Endodermal cell (in vitro differentiated cells): ENCODE data around the gene CEP104. TPM values are rescaled to one million over a fixed set of nuclear protein-coding genes. Genes with fewer than 3 reads are reported as not detected.

Experiments used
- DNase-seq: peaks from one replicate; pipeline ENCODE4 v3.0.0-alpha.2; 2017
- H3K27ac ChIP-seq: 2 replicates; pipeline ENCODE4 v1.5.1; 2013; ENCODE audit warnings: mild to moderate bottlenecking, low read depth, low read length, moderate library complexity
- H3K27me3 ChIP-seq: 2 replicates; pipeline ENCODE4 v1.6.1; 2013; ENCODE audit warnings: mild to moderate bottlenecking, low read length, moderate library complexity; ENCODE audit not compliant: insufficient read depth, control insufficient read depth, poor library complexity, severe bottlenecking
- H3K36me3 ChIP-seq: 2 replicates; pipeline ENCODE4 v1.7.0; 2013; ENCODE audit warnings: mild to moderate bottlenecking, low read length, moderate library complexity; ENCODE audit not compliant: control insufficient read depth, insufficient read depth
- H3K4me1 ChIP-seq: one replicate; pipeline ENCODE4 v1.7.0; 2013; ENCODE audit warnings: low read length; ENCODE audit not compliant: control insufficient read depth, insufficient read depth
- H3K4me3 ChIP-seq: 2 replicates; pipeline ENCODE4 v1.5.1; 2013; ENCODE audit warnings: mild to moderate bottlenecking, low read length, moderate library complexity
- H3K9ac ChIP-seq: 2 replicates; pipeline ENCODE4 v1.6.1; 2013; ENCODE audit warnings: mild to moderate bottlenecking, low read length, moderate library complexity; ENCODE audit not compliant: poor library complexity, severe bottlenecking; ENCODE audit errors: extremely low read depth
- H3K9me3 ChIP-seq: 2 replicates; pipeline ENCODE4 v1.6.1; 2013; ENCODE audit warnings: mild to moderate bottlenecking, low read length, moderate library complexity; ENCODE audit not compliant: control insufficient read depth
- H3K27ac Mint-ChIP-seq: 2 replicates; pipeline ENCODE4 v1.8.0; 2020; ENCODE audit warnings: mixed read lengths
- H3K27me3 Mint-ChIP-seq: 2 replicates; pipeline ENCODE4 v1.8.0; 2021; ENCODE audit warnings: mild to moderate bottlenecking, mixed read lengths; ENCODE audit not compliant: insufficient read depth
- H3K36me3 Mint-ChIP-seq: 2 replicates; pipeline ENCODE4 v1.8.0; 2020; ENCODE audit warnings: low read depth, mixed read lengths
- H3K4me1 Mint-ChIP-seq: 2 replicates; pipeline ENCODE4 v1.8.0; 2020; ENCODE audit warnings: mixed read lengths
- H3K4me3 Mint-ChIP-seq: 2 replicates; pipeline ENCODE4 v1.8.0; 2020; ENCODE audit warnings: mild to moderate bottlenecking, moderate library complexity, mixed read lengths
- H3K9me3 Mint-ChIP-seq: 2 replicates; pipeline ENCODE4 v1.8.0; 2020; ENCODE audit warnings: mild to moderate bottlenecking, mixed read lengths
- CTCF ChIP-seq: fragments of 200-600 bp; sonication (generic); conservative IDR thresholded peaks from 2 replicates; pipeline ENCODE4 v1.5.0; 2021; ENCODE audit warnings: antibody characterized with exemption, mild to moderate bottlenecking
- WGBS, 2 experiments: methylation state at CpG; one replicate each; pipeline versions ENCODE4 v1.1.5 to v1.1.7; 2013; ENCODE audit warnings: missing lambda C conversion rate in 2 of 2, mixed read lengths in 1 of 2; ENCODE audit not compliant: insufficient coverage in 1 of 2, insufficient read length in 1 of 2; 5-methylcytosine and 5-hydroxymethylcytosine counted together
- total RNA-seq, 2 donors: library from RNA; stranded (reverse); fragmentation: NEBNext Ultra II Directional in 1 of 2; extraction: Animal tissue kit (Norgen Biotek cat#: 25700) in 1 of 2; gene quantifications; 2 replicates in 1 of 2; 3 replicates in 1 of 2; pipeline ENCODE4 v1.2.1, GENCODE V29; 2021

Gene CEP104
- total RNA-seq, 2 donors from 2014 or later, result 34.2 to 47.5 TPM

- Mint-ChIP-seq H3K4me3 (no peak overlapping the region), H3K27me3 (no peaks in the 10 kb centered on the region), H3K4me1 (peaks cover 4% of the 10 kb centered on the region), H3K9me3 (no peaks in the 10 kb centered on the region), H3K27ac (no peak overlapping the region), H3K36me3 (peaks cover 54% of the 10 kb centered on the region)
- whole genome bisulfite sequencing, 2 experiments, result 88 to 96% methylated on average over 4 to 6 of the region's 6 CpGs
- DNase-seq, result no peak
- Histone ChIP-seq H3K4me1 (no peaks in the 10 kb centered on the region), H3K4me3 (no peak overlapping the region), H3K36me3 (peaks cover 46% of the 10 kb centered on the region), H3K9ac (no peak overlapping the region), H3K27me3 (no peaks in the 10 kb centered on the region), H3K27ac (no peak overlapping the region), H3K9me3 (no peaks in the 10 kb centered on the region)
- TF ChIP-seq CTCF, result no peak
These were observed 9.9 kb downstream of the CEP104 start for GRCh38 chr1:3847081-3847480.

- H3K4me1 Mint-ChIP-seq, result peaks cover 4% of the 10 kb centered on the region
- 83 to 89% methylated on average over 1 to 3 of the region's 3 CpGs for WGBS, 2 experiments
- H3K9ac ChIP-seq, result no peak overlapping the region
- H3K4me3 Mint-ChIP-seq, result no peak overlapping the region
- DNase-seq, result no peak
- H3K9me3 Mint-ChIP-seq, result no peaks in the 10 kb centered on the region
- H3K4me3 ChIP-seq, result no peak overlapping the region
- no peaks in the 10 kb centered on the region for H3K9me3 ChIP-seq
- H3K27me3 ChIP-seq, result no peaks in the 10 kb centered on the region
- H3K36me3 ChIP-seq, result peaks cover 45% of the 10 kb centered on the region
- peaks cover 56% of the 10 kb centered on the region for H3K36me3 Mint-ChIP-seq
- no peak overlapping the region for H3K27ac ChIP-seq
- no peaks in the 10 kb centered on the region for H3K4me1 ChIP-seq
- H3K27ac Mint-ChIP-seq, result peak overlapping the region; percentile 11
- no peak for TF ChIP-seq CTCF
- no peaks in the 10 kb centered on the region for H3K27me3 Mint-ChIP-seq
These were observed 10.5 kb downstream of the CEP104 start for GRCh38 chr1:3846541-3846940.

- no peak overlapping the region for H3K4me3 ChIP-seq
- H3K27ac Mint-ChIP-seq, result no peak overlapping the region
- peaks cover 4% of the 10 kb centered on the region for H3K9me3 Mint-ChIP-seq
- DNase-seq, result no peak
- peaks cover 4% of the 10 kb centered on the region for H3K9me3 ChIP-seq
- no peak for TF ChIP-seq CTCF
- no peaks in the 10 kb centered on the region for H3K27me3 Mint-ChIP-seq
- WGBS, 2 experiments, result 97 to 100% methylated on average over 3 to 9 of the region's 9 CpGs
- H3K36me3 ChIP-seq, result peaks cover 43% of the 10 kb centered on the region
- no peaks in the 10 kb centered on the region for H3K27me3 ChIP-seq
- H3K4me3 Mint-ChIP-seq, result no peak overlapping the region
- peaks cover 66% of the 10 kb centered on the region for H3K36me3 Mint-ChIP-seq
- no peaks in the 10 kb centered on the region for H3K4me1 ChIP-seq
- H3K27ac ChIP-seq, result no peak overlapping the region
- no peak overlapping the region for H3K9ac ChIP-seq
- peaks cover 4% of the 10 kb centered on the region for H3K4me1 Mint-ChIP-seq
These were observed 14.1 kb downstream of the CEP104 start for GRCh38 chr1:3842912-3843311.
